ENCODE results near the gene OLAH.

OLAH gene

GRCh38 chr10:15120523-15120922, 76.8 kb downstream of the OLAH start:
- peaks cover 20% of the 10 kb centered on the region for H3K4me1 ChIP-seq
- H3K36me3 ChIP-seq = peaks cover 51% of the 10 kb centered on the region
- no peak overlapping the region for H3K4me2 ChIP-seq
- H3K4me3 ChIP-seq = no peak overlapping the region
- H4K20me1 ChIP-seq = no peaks in the 10 kb centered on the region
- no peak for TF ChIP-seq Cebpa-rat (IDR thresholded peaks at IDR 0.05)
- H3K9ac ChIP-seq = no peak overlapping the region
- no peaks in the 10 kb centered on the region for H3K27me3 ChIP-seq
- peaks cover 11% of the 10 kb centered on the region for H3K9me3 ChIP-seq
- H3K27ac ChIP-seq = no peak overlapping the region

GRCh38 chr10:15121707-15122106, 78.0 kb downstream of the OLAH start:
- peaks cover 20% of the 10 kb centered on the region for H3K4me1 ChIP-seq
- H3K36me3 ChIP-seq = peaks cover 53% of the 10 kb centered on the region
- H3K4me2 ChIP-seq = no peak overlapping the region
- no peak overlapping the region for H3K4me3 ChIP-seq
- H3K27me3 ChIP-seq = no peaks in the 10 kb centered on the region
- no peak overlapping the region for H3K9ac ChIP-seq
- no peak for TF ChIP-seq Cebpa-rat (IDR thresholded peaks at IDR 0.05)
- no peak overlapping the region for H3K27ac ChIP-seq
- H3K9me3 ChIP-seq = peaks cover 4% of the 10 kb centered on the region
- H4K20me1 ChIP-seq = no peaks in the 10 kb centered on the region

GRCh38 chr10:15122477-15123030, 78.8 kb downstream of the OLAH start:
- no peak overlapping the region for H3K4me2 ChIP-seq
- H3K4me1 ChIP-seq = peaks cover 20% of the 10 kb centered on the region
- peaks cover 4% of the 10 kb centered on the region for H3K9me3 ChIP-seq
- TF ChIP-seq Cebpa-rat (IDR thresholded peaks at IDR 0.05) = no peak
- no peaks in the 10 kb centered on the region for H4K20me1 ChIP-seq
- no peaks in the 10 kb centered on the region for H3K27me3 ChIP-seq
- H3K36me3 ChIP-seq = peaks cover 53% of the 10 kb centered on the region
- H3K4me3 ChIP-seq = no peak overlapping the region
- no peak overlapping the region for H3K27ac ChIP-seq
- H3K9ac ChIP-seq = no peak overlapping the region

Data from BLaER1 (cell line).